ENCODE measurements around the gene PROM1. TPM values are rescaled to one million over a fixed set of nuclear protein-coding genes. Genes with fewer than 3 reads are reported as not detected.

PROM1 gene
- total and polyA plus RNA-seq, 2 experiments from 2014 or later: 14.3 to 30.8 TPM

GRCh38 chr4:16075061-16075460, 8.8 kb downstream of the PROM1 start:
- TF ChIP-seq EZH2 (IDR thresholded peaks at IDR 0.05; ENCODE audit: borderline replicate concordance) (no peak), EZH2phosphoT487 (IDR thresholded peaks at IDR 0.05; ENCODE audit: low read depth, severe bottlenecking, unreplicated experiment) (no peak)
- TF ChIP-seq, protein P1, sequence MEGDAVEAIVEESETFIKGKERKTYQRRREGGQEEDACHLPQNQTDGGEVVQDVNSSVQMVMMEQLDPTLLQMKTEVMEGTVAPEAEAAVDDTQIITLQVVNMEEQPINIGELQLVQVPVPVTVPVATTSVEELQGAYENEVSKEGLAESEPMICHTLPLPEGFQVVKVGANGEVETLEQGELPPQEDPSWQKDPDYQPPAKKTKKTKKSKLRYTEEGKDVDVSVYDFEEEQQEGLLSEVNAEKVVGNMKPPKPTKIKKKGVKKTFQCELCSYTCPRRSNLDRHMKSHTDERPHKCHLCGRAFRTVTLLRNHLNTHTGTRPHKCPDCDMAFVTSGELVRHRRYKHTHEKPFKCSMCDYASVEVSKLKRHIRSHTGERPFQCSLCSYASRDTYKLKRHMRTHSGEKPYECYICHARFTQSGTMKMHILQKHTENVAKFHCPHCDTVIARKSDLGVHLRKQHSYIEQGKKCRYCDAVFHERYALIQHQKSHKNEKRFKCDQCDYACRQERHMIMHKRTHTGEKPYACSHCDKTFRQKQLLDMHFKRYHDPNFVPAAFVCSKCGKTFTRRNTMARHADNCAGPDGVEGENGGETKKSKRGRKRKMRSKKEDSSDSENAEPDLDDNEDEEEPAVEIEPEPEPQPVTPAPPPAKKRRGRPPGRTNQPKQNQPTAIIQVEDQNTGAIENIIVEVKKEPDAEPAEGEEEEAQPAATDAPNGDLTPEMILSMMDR (IDR thresholded peaks at IDR 0.05; ENCODE audit: poor library complexity): no peak
- Histone ChIP-seq H3K27me3 (no peaks in the 10 kb centered on the region), H3K4me1 (ENCODE audit: insufficient read depth) (no peaks in the 10 kb centered on the region), H4K20me1 (ENCODE audit: insufficient read depth, poor library complexity, severe bottlenecking) (no peaks in the 10 kb centered on the region), H3K36me3 (replicated peaks; ENCODE audit: insufficient read depth, low read depth) (no peaks in the 10 kb centered on the region), H3K4me3 (no peak overlapping the region), H3K9me3 (ENCODE audit: low read depth) (no peaks in the 10 kb centered on the region), H3K4me2 (no peak overlapping the region), H3K9me2 (replicated peaks; ENCODE audit: insufficient read depth) (no peaks in the 10 kb centered on the region), H2AFZ (no peak overlapping the region), H3K27ac (no peak overlapping the region), H3K79me2 (peaks cover 3% of the 10 kb centered on the region)
- no peak for DNase-seq (ENCODE audit: low spot score)
- WGBS (ENCODE audit: low lambda C conversion rate, missing lambda C conversion rate): 79% methylated on average over 3 of the region's 3 CpGs

DNA sequence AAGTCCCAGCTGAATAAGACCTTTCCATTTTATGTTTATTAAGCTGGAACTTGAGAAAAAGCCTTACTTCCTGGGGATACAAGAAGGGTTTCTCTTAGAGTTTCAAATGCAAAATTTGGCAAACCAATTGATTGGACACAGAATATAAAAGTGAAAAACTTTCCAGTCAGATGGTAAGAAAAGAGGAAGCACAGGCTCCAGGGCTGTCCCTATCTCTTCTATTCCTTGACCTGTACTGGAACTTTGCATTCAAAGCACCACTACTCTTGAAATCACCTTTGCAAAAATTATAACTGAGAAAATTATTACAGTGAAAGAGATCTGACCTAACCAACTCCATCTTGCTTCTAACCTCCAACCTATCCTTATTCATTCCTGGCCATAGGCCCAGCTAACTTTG, 11.7 kb downstream of the PROM1 start:
- Histone ChIP-seq H3K4me2 (no peak overlapping the region), H3K79me2 (peaks cover 3% of the 10 kb centered on the region), H3K9me2 (replicated peaks; ENCODE audit: insufficient read depth) (no peaks in the 10 kb centered on the region), H2AFZ (no peak overlapping the region), H3K4me1 (ENCODE audit: insufficient read depth) (no peaks in the 10 kb centered on the region), H4K20me1 (ENCODE audit: insufficient read depth, poor library complexity, severe bottlenecking) (no peaks in the 10 kb centered on the region), H3K4me3 (no peak overlapping the region), H3K36me3 (replicated peaks; ENCODE audit: insufficient read depth, low read depth) (no peaks in the 10 kb centered on the region), H3K27ac (no peak overlapping the region), H3K27me3 (no peaks in the 10 kb centered on the region), H3K9me3 (ENCODE audit: low read depth) (no peaks in the 10 kb centered on the region)
- DNase-seq (ENCODE audit: low spot score): no peak
- TF ChIP-seq, protein P1 (IDR thresholded peaks at IDR 0.05; ENCODE audit: poor library complexity): no peak
- TF ChIP-seq EZH2 (IDR thresholded peaks at IDR 0.05; ENCODE audit: borderline replicate concordance) (no peak), EZH2phosphoT487 (IDR thresholded peaks at IDR 0.05; ENCODE audit: low read depth, severe bottlenecking, unreplicated experiment) (no peak)

DNA sequence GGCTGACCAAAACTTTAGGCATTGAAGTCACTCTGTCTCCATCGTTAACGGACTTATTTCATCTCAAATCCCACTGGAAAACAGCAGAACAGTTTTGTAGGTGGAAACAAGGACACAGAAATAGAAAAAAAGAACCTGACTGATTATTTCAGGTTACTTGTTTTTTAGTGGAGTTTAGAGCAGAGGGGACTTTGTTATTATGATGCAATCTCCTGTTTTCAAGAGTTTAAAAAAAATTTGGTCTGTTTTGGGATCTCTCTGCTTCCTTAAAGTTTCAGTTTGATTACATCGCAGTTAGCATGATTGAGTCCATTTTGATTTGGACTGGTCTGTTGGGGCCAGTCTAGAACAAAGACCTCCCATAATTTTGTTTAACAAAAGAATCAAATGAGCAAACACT, 13.6 kb downstream of the PROM1 start:
- H3K27ac ChIP-seq: no peak overlapping the region
- no peaks in the 10 kb centered on the region for H3K36me3 ChIP-seq (replicated peaks; ENCODE audit: insufficient read depth, low read depth)
- no peaks in the 10 kb centered on the region for H3K9me2 ChIP-seq (replicated peaks; ENCODE audit: insufficient read depth)
- H2AFZ ChIP-seq: no peak overlapping the region
- no peak for DNase-seq (ENCODE audit: low spot score)
- 98% methylated on average over 3 of the region's 3 CpGs for WGBS (ENCODE audit: low lambda C conversion rate, missing lambda C conversion rate)
- TF ChIP-seq EZH2phosphoT487 (IDR thresholded peaks at IDR 0.05; ENCODE audit: low read depth, severe bottlenecking, unreplicated experiment): no peak
- TF ChIP-seq, protein P1 (IDR thresholded peaks at IDR 0.05; ENCODE audit: poor library complexity): no peak
- TF ChIP-seq EZH2 (IDR thresholded peaks at IDR 0.05; ENCODE audit: borderline replicate concordance): no peak
- H3K27me3 ChIP-seq: no peaks in the 10 kb centered on the region
- no peaks in the 10 kb centered on the region for H3K4me1 ChIP-seq (ENCODE audit: insufficient read depth)
- H3K4me3 ChIP-seq: no peak overlapping the region
- peaks cover 3% of the 10 kb centered on the region for H3K79me2 ChIP-seq
- H3K9me3 ChIP-seq (ENCODE audit: low read depth): no peaks in the 10 kb centered on the region
- H3K4me2 ChIP-seq: no peak overlapping the region
- H4K20me1 ChIP-seq (ENCODE audit: insufficient read depth, poor library complexity, severe bottlenecking): no peaks in the 10 kb centered on the region

DNA sequence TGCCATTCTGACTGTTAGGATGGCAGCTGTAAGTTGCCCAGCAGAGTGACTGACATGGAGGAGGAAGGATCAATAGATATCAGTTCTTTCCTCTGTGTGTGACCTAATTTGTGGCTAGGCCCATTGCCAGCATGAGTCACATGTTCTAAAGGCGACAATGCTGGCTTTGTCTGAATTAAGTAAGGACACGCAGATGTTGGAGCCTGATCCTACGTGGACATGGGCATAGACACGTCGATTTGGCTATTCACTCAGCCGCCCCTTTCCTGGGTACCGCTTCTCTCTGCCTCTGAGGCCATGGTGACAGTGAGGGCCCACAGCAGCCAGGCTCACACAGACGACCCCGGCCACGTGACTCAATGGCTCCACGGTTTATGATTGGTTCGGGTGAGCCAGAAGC, 16.3 kb downstream of the PROM1 start:
- no peaks in the 10 kb centered on the region for H3K27me3 ChIP-seq
- H2AFZ ChIP-seq: no peak overlapping the region
- DNase-seq (ENCODE audit: low spot score): no peak
- no peak for TF ChIP-seq EZH2 (IDR thresholded peaks at IDR 0.05; ENCODE audit: borderline replicate concordance)
- H3K4me1 ChIP-seq (ENCODE audit: insufficient read depth): no peaks in the 10 kb centered on the region
- no peak overlapping the region for H3K4me3 ChIP-seq
- peaks cover 6% of the 10 kb centered on the region for H3K79me2 ChIP-seq
- H3K9me2 ChIP-seq (replicated peaks; ENCODE audit: insufficient read depth): no peaks in the 10 kb centered on the region
- no peak overlapping the region for H3K4me2 ChIP-seq
- no peaks in the 10 kb centered on the region for H3K9me3 ChIP-seq (ENCODE audit: low read depth)
- no peaks in the 10 kb centered on the region for H3K36me3 ChIP-seq (replicated peaks; ENCODE audit: insufficient read depth, low read depth)
- no peaks in the 10 kb centered on the region for H4K20me1 ChIP-seq (ENCODE audit: insufficient read depth, poor library complexity, severe bottlenecking)
- 90% methylated on average over 12 of the region's 12 CpGs for WGBS (ENCODE audit: low lambda C conversion rate, missing lambda C conversion rate)
- H3K27ac ChIP-seq: no peak overlapping the region
